Activated CD4-positive, alpha-beta memory T cell treated with anti-CD3 and anti-CD28 coated beads for 36 hours (primary cell): Measurements from ENCODE around the gene METRNL. TPM values are rescaled to one million over a fixed set of nuclear protein-coding genes. Genes with fewer than 3 reads are reported as not detected.
"Not testable (repeated sequence)": the region's sequence is repeated elsewhere in the genome, so short reads cannot be mapped to it uniquely, and the experiment has no call there.

ENCODE experiments used
- CTCF ChIA-PET: fragments of 350-600 bp; sonication (Branson Sonifier 250); formaldehyde crosslinking; loops from one replicate; lab custom pipeline; 2021; ENCODE audit warnings: antibody characterized with exemption, inconsistent platforms; lab: Charles Lee
- POLR2A ChIA-PET: fragments of 350-600 bp; sonication (Branson Sonifier 250); formaldehyde crosslinking; loops from one replicate; lab custom pipeline; 2021; ENCODE audit warnings: antibody characterized with exemption; lab: Charles Lee
- DNase-seq: peaks from one replicate; pipeline ENCODE4 v3.0.0-alpha.2; 2020
- H3K27ac Mint-ChIP-seq: one replicate; pipeline ENCODE4 v1.8.0; 2021; ENCODE audit warnings: mixed read lengths
- H3K27me3 Mint-ChIP-seq: one replicate; pipeline ENCODE4 v1.8.0; 2021; ENCODE audit warnings: mixed read lengths
- H3K36me3 Mint-ChIP-seq: one replicate; pipeline ENCODE4 v1.8.0; 2021; ENCODE audit warnings: mixed read lengths
- H3K4me1 Mint-ChIP-seq: one replicate; pipeline ENCODE4 v1.8.0; 2021; ENCODE audit warnings: low read depth, mixed read lengths
- H3K4me3 Mint-ChIP-seq: one replicate; pipeline ENCODE4 v1.8.0; 2021; ENCODE audit warnings: mild to moderate bottlenecking, mixed read lengths
- H3K9me3 Mint-ChIP-seq: one replicate; pipeline ENCODE4 v1.8.0; 2021; ENCODE audit warnings: mixed read lengths
- intact Hi-C: fragments of 100-400 bp; cut with micrococcal nuclease; formaldehyde crosslinking; loops from one replicate; pipeline ENCODE4 v1.15.1; 2023
- total RNA-seq, 2 experiments: library from RNA; stranded (reverse); gene quantifications; one replicate each; pipeline ENCODE4 v1.2.3, GENCODE V29; 2021

Gene METRNL, protein sequence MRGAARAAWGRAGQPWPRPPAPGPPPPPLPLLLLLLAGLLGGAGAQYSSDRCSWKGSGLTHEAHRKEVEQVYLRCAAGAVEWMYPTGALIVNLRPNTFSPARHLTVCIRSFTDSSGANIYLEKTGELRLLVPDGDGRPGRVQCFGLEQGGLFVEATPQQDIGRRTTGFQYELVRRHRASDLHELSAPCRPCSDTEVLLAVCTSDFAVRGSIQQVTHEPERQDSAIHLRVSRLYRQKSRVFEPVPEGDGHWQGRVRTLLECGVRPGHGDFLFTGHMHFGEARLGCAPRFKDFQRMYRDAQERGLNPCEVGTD
- 10 to 100 TPM; 62.8 to 71.1 TPM for total RNA-seq

- Mint-ChIP-seq H3K27me3 (peaks cover 14% of the 10 kb centered on the region), H3K4me1 (peaks cover 27% of the 10 kb centered on the region), H3K27ac (no peak within 1 kb of the TSS), H3K36me3 (peaks cover 17% of the 10 kb centered on the region), H3K9me3 (no peaks in the 10 kb centered on the region), H3K4me3 (peak within 1 kb of the TSS; percentile 45)
- ChIA-PET CTCF (interaction anchor here (0.7 kb wide), 1 partner anchor 94 kb away, joined by 3 read pairs; no protein-coding TSS in a partner anchor), POLR2A (interaction anchor here (0.6 to 1.1 kb wide), 3 partner anchors 28 to 169 kb away, joined by 3 to 10 read pairs (median 3); no protein-coding TSS in a partner anchor)
- intact Hi-C loops = no loop called here
- DNase-seq = peak; percentile 71
Measured at GRCh38 chr17:83079352-83079747, at the start of gene METRNL. METRNL (plus strand) TSS chr17:83079609; CDS start chr17:83079816, 207 bp downstream.

GRCh38 chr17:83030432-83030831 lies 49.0 kb upstream of the METRNL start:
- H3K27ac Mint-ChIP-seq = no peak overlapping the region
- H3K36me3 Mint-ChIP-seq = peaks cover 20% of the 10 kb centered on the region
- H3K4me1 Mint-ChIP-seq = peaks cover 9% of the 10 kb centered on the region
- intact Hi-C loops = no loop called here
- no peak for DNase-seq
- H3K27me3 Mint-ChIP-seq = no peaks in the 10 kb centered on the region
- H3K9me3 Mint-ChIP-seq = no peaks in the 10 kb centered on the region
- POLR2A ChIA-PET = no interaction called here
- CTCF ChIA-PET = no interaction called here
- H3K4me3 Mint-ChIP-seq = no peak overlapping the region

DNA sequence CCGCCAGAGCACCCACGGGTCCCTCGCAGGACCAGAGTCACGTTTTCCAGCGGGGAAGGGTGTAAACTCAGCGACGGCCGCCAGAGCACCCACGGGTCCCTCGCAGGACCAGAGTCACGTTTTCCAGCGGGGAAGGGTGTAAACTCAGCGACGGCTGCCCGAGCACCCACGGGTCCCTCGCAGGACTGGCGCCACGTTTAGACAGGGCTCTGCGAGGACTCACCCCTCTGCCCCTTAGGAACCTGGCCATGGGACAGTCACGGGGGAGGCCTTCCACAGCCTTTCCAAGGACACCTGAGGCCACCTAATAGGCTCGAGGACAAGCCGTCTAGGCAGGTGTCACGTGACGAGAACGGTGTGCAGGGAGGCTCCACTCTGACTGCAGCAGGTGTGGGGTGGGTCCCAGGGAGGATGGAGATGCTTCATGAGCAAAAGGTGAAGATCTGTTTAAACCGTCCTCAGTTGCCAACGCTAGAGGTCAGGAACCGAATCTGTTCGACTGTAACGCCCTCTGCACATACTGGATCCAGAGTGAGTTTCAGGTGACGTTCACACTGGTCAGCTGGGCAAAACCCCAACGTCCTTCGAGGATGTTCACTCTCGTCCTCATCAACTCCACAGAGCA lies 48.0 kb upstream of the METRNL start:
- no peak for DNase-seq
- Mint-ChIP-seq H3K27ac (no peak overlapping the region), H3K4me3 (no peak overlapping the region), H3K27me3 (no peaks in the 10 kb centered on the region), H3K9me3 (no peaks in the 10 kb centered on the region), H3K36me3 (peaks cover 27% of the 10 kb centered on the region), H3K4me1 (peaks cover 3% of the 10 kb centered on the region)
- CTCF ChIA-PET = no interaction called here
- intact Hi-C loops = no loop called here
- POLR2A ChIA-PET = no interaction called here

- CTCF ChIA-PET = interaction anchor here (0.6 kb wide), 1 partner anchor 115 kb away, joined by 4 read pairs; no protein-coding TSS in a partner anchor
Measured at GRCh38 chr17:83031946-83032451, 47.4 kb upstream of the METRNL start.

DNA sequence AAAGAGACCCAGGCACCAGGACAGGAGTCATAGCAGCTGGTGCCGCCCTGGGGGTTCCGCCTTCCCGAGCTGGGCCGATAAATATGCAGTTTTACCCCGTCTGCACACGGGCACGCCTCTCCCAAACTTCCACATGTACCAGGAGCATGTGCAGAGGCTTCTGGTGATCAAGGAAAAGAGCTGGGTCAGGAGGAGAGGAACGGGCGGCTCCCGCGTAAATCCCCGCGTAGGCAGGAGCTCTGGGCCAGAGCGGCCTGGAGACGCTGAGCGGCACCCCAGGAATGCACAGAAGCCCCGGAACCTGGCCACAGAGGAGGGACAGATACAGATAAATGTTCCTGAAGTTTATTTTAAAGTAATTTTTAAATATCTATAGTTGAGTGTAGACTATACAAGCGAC lies 46.6 kb upstream of the METRNL start:
- no peaks in the 10 kb centered on the region for H3K9me3 Mint-ChIP-seq
- no peak overlapping the region for H3K27ac Mint-ChIP-seq
- no peak overlapping the region for H3K4me3 Mint-ChIP-seq
- ChIA-PET CTCF (no interaction called here), POLR2A (no interaction called here)
- no peaks in the 10 kb centered on the region for H3K4me1 Mint-ChIP-seq
- intact Hi-C loops = no loop called here
- no peak for DNase-seq
- peaks cover 33% of the 10 kb centered on the region for H3K36me3 Mint-ChIP-seq
- H3K27me3 Mint-ChIP-seq = no peaks in the 10 kb centered on the region

More at GRCh38 chr17:83031946-83032451, 47.4 kb upstream of the METRNL start:
- H3K36me3 Mint-ChIP-seq = peaks cover 30% of the 10 kb centered on the region
- H3K27me3 Mint-ChIP-seq, H3K4me1 Mint-ChIP-seq, H3K4me3 Mint-ChIP-seq, H3K9me3 Mint-ChIP-seq, POLR2A ChIA-PET, H3K27ac Mint-ChIP-seq, intact Hi-C loops, DNase-seq: not testable (repeated sequence)

- POLR2A ChIA-PET = no interaction called here
- CTCF ChIA-PET = no interaction called here
- H3K36me3 Mint-ChIP-seq = peaks cover 34% of the 10 kb centered on the region
Measured at GRCh38 chr17:83034525-83034924, 44.9 kb upstream of the METRNL start.

GRCh38 chr17:83035722-83036121 lies 43.7 kb upstream of the METRNL start:
- ChIA-PET POLR2A (interaction anchor here (0.7 kb wide), 1 partner anchor 175 kb away, joined by 3 read pairs; no protein-coding TSS in a partner anchor), CTCF (interaction anchor here (1.0 kb wide), 1 partner anchor 9 kb away, joined by 3 read pairs; no protein-coding TSS in a partner anchor)
- H3K4me1 Mint-ChIP-seq = no peaks in the 10 kb centered on the region
- H3K27ac Mint-ChIP-seq = no peak overlapping the region
- no peaks in the 10 kb centered on the region for H3K9me3 Mint-ChIP-seq
- DNase-seq = no peak
- H3K27me3 Mint-ChIP-seq = no peaks in the 10 kb centered on the region
- intact Hi-C loops = no loop called here
- no peak overlapping the region for H3K4me3 Mint-ChIP-seq
- H3K36me3 Mint-ChIP-seq = peaks cover 39% of the 10 kb centered on the region

More at GRCh38 chr17:83034525-83034924, 44.9 kb upstream of the METRNL start:
- DNase-seq = no peak
- intact Hi-C loops = no loop called here
- Mint-ChIP-seq H3K9me3 (no peaks in the 10 kb centered on the region), H3K4me1 (no peaks in the 10 kb centered on the region), H3K4me3 (no peak overlapping the region), H3K27ac (no peak overlapping the region), H3K27me3 (no peaks in the 10 kb centered on the region)

DNA sequence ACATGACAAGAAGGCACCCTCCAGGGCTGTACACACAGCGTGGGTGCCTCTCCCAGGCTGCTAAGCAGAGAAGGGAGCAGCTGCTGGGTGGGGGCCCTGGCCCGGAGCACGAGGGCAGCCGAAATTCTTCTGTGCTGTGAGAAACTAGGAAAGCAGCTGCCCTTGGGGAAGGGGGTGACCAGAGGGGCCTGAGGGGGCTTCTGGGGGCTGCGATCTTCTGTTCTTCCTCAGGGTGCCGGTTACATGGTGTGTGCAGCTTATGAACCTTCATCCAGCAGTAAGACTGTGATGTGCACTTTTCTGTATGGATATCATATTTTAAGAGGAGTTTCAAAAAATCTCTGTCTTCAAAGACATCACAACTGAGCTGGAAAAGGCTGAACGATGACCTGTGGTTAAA lies 43.2 kb upstream of the METRNL start:
- no peaks in the 10 kb centered on the region for H3K4me1 Mint-ChIP-seq
- no peak overlapping the region for H3K4me3 Mint-ChIP-seq
- H3K36me3 Mint-ChIP-seq = peaks cover 44% of the 10 kb centered on the region
- CTCF ChIA-PET = interaction anchor here (1.0 kb wide), 1 partner anchor 9 kb away, joined by 3 read pairs; no protein-coding TSS in a partner anchor
- peaks cover 4% of the 10 kb centered on the region for H3K9me3 Mint-ChIP-seq
- no peak overlapping the region for H3K27ac Mint-ChIP-seq
- DNase-seq = no peak
- POLR2A ChIA-PET = no interaction called here
- intact Hi-C loops = no loop called here
- H3K27me3 Mint-ChIP-seq = no peaks in the 10 kb centered on the region

DNA sequence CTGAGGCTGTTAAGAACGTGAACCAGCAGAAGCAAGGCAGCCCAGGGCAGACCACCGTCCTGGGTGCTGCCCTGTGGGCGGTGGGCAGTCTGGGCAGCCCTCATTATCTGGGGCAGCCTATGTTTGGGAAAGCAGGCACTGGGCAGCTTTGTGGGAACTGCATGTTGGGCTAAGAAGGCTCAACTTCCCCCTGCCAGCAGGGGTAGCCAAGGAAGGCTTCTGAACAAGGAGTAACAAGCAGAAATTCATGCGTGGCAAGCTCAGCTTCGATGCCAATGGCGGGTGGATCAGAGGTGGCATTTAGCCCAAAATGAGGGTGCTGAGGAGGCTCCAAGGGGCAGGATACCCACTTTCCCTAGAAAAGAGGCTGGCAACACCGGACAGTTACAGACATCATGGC lies 42.7 kb upstream of the METRNL start:
- peaks cover 45% of the 10 kb centered on the region for H3K36me3 Mint-ChIP-seq
- intact Hi-C loops = no loop called here
- H3K27me3 Mint-ChIP-seq = no peaks in the 10 kb centered on the region
- no peak overlapping the region for H3K27ac Mint-ChIP-seq
- ChIA-PET CTCF (no interaction called here), POLR2A (no interaction called here)
- H3K4me3 Mint-ChIP-seq = no peak overlapping the region
- DNase-seq = no peak
- H3K4me1 Mint-ChIP-seq = no peaks in the 10 kb centered on the region
- H3K9me3 Mint-ChIP-seq = peaks cover 9% of the 10 kb centered on the region

- ChIA-PET POLR2A (interaction anchor here (0.6 kb wide), 1 partner anchor 176 kb away, joined by 4 read pairs; no protein-coding TSS in a partner anchor), CTCF (no interaction called here)
- Mint-ChIP-seq H3K4me3 (no peak overlapping the region), H3K27me3 (no peaks in the 10 kb centered on the region), H3K4me1 (no peaks in the 10 kb centered on the region), H3K27ac (no peak overlapping the region), H3K36me3 (peaks cover 51% of the 10 kb centered on the region), H3K9me3 (peaks cover 10% of the 10 kb centered on the region)
- DNase-seq = no peak
- intact Hi-C loops = no loop called here
Measured at GRCh38 chr17:83037084-83037873, 42.1 kb upstream of the METRNL start.

GRCh38 chr17:83037874-83038165 lies 41.6 kb upstream of the METRNL start:
- Mint-ChIP-seq H3K4me1 (no peaks in the 10 kb centered on the region), H3K9me3 (peaks cover 16% of the 10 kb centered on the region), H3K27ac (no peak overlapping the region), H3K36me3 (peaks cover 52% of the 10 kb centered on the region), H3K27me3 (no peaks in the 10 kb centered on the region), H3K4me3 (no peak overlapping the region)
- DNase-seq = no peak
- intact Hi-C loops = no loop called here
- ChIA-PET CTCF (no interaction called here), POLR2A (interaction anchor here (0.6 kb wide), 1 partner anchor 176 kb away, joined by 4 read pairs; no protein-coding TSS in a partner anchor)

- H3K27ac Mint-ChIP-seq, H3K4me3 Mint-ChIP-seq, intact Hi-C loops, DNase-seq, H3K4me1 Mint-ChIP-seq, CTCF ChIA-PET, H3K27me3 Mint-ChIP-seq, POLR2A ChIA-PET: not testable (repeated sequence)
- peaks cover 17% of the 10 kb centered on the region for H3K9me3 Mint-ChIP-seq
- peaks cover 58% of the 10 kb centered on the region for H3K36me3 Mint-ChIP-seq
Measured at GRCh38 chr17:83038983-83039382, 40.4 kb upstream of the METRNL start.
